ENCODE results near the gene NANOS3.

NANOS3 gene

DNA sequence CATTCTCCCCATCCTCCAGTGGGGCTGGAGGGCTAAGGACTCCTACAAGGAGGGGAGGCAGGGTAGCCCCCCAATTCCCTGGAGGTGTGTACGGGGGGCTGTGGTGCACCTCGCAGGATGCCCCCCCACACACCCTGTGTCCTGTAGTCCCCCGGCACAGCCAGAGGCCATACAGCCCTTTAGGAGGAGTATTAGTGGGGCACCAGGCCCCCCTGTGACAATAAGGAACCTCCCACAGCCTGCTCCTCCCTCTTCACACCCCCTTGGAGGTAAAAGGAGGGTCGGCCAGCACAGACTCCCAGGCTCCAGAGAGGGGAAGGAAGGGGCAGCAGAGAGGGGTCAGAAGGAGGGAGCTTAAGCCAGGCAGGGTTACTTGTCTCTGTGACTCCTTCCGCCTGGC lies at the start of gene NANOS3:
Gene NANOS3, plus strand, starts transcription at position 301 of the 400 bp plus-strand sequence. CDS start 115 bp downstream, outside the sequence.
- no peak within 1 kb of the TSS for H2AFZ ChIP-seq (ENCODE audit: low read depth, low read length)
- H3K27me3 ChIP-seq (ENCODE audit: insufficient read depth, low read length) = no peaks in the 10 kb centered on the region
- H3K9me3 ChIP-seq (ENCODE audit: low read length) = no peaks in the 10 kb centered on the region
- no peaks in the 10 kb centered on the region for H3K36me3 ChIP-seq (ENCODE audit: insufficient read depth, low read length)
- no peak within 1 kb of the TSS for H3K4me3 ChIP-seq (ENCODE audit: low read length)
- H3K4me1 ChIP-seq (ENCODE audit: insufficient read depth, low read length) = peaks cover 16% of the 10 kb centered on the region

DNA sequence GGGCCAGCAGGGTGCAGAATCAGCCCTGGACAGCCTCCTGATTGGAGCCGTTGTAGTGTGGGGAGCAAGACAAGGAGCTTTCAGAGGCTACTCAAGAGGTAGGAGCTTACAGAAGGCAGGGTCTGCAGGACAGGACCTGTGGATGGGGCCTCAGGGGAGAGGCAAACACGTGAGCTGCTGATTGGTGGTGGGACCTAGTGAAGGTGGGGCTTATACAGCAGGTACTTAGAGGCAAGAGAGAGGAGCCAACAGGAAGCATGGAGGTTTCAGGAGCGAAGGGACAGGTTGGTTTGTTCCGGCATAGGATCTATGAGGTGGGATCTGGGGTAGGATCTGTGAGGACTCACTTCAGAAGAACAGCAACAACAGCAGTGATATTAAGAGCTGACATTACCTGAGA lies 49.3 kb upstream of the NANOS3 start:
- Histone ChIP-seq H3K9me3 (ENCODE audit: low read length) (peaks cover 5% of the 10 kb centered on the region), H3K27me3 (ENCODE audit: insufficient read depth, low read length) (no peaks in the 10 kb centered on the region), H3K4me1 (ENCODE audit: insufficient read depth, low read length) (no peaks in the 10 kb centered on the region), H3K4me3 (ENCODE audit: low read length) (no peak overlapping the region), H3K36me3 (ENCODE audit: insufficient read depth, low read length) (peaks cover 52% of the 10 kb centered on the region), H2AFZ (ENCODE audit: low read depth, low read length) (no peak overlapping the region)

DNA sequence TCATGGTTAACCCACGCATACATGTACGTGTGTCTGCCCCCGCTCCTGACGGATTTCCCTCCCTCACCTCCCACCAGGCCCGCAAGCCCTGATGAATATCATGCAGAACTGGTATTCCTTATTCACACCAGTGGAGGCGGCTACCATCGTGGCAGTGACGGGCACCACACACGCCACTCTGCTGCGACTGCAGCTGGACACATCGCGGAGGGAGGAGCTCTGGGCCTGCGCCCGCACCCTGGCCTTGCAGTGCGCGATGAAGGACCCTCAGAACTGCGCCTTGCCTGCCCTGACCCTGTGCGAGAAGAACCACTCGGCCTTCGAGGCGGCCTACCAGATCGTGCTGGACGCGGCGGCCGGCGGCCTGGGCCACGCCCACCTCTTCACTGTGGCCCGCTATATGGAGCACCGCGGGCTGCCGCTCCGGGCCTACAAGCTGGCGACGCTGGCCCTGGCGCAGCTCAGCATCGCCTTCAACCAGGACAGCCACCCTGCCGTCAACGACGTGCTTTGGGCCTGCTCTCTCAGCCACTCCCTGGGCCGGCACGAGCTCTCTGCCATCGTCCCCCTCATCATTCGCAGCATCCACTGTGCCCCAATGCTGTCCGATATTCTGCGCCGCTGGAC lies 46.7 kb upstream of the NANOS3 start:
- Histone ChIP-seq H3K4me3 (ENCODE audit: low read length) (no peak overlapping the region), H3K9me3 (ENCODE audit: low read length) (peaks cover 5% of the 10 kb centered on the region), H3K27me3 (ENCODE audit: insufficient read depth, low read length) (no peaks in the 10 kb centered on the region), H3K36me3 (ENCODE audit: insufficient read depth, low read length) (peaks cover 38% of the 10 kb centered on the region), H2AFZ (ENCODE audit: low read depth, low read length) (no peak overlapping the region), H3K4me1 (ENCODE audit: insufficient read depth, low read length) (no peaks in the 10 kb centered on the region)

DNA sequence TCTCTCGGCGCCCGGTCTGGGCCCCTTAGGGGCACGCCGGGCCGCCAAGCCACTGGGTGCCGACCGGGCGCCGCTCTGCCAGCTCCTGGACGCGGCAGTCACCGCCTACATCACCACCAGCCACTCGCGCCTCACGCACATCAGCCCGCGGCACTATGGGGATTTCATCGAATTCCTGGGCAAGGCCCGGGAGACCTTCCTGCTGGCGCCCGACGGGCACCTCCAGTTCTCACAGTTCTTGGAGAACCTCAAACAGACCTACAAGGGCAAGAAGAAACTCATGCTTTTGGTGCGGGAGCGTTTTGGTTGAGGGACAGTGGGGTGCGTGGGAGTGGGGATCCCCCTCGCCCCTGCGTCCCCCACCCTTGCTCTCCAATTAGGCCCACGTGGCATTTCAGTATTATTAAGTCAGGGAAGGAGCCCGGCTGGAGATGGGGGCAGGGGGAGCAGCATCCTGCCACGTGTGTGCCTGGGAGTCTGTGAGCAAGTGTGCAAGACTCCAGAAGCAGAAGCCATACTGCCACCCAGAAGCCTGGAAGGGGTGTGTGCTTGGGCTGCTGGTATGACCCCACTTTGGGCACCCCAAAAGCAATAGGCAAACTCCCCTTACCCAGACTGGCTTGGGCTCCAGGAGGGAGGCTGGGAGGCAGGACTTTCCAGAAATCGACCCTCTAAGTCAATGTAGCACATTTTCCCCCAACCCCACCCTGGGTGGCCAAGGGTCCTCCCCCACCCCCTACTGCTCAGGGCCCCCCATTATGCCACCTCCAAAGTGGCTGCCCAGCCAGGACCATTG lies 46.0 kb upstream of the NANOS3 start:
- Histone ChIP-seq H3K36me3 (ENCODE audit: insufficient read depth, low read length) (peaks cover 31% of the 10 kb centered on the region), H3K27me3 (ENCODE audit: insufficient read depth, low read length) (no peaks in the 10 kb centered on the region), H3K4me1 (ENCODE audit: insufficient read depth, low read length) (no peaks in the 10 kb centered on the region), H2AFZ (ENCODE audit: low read depth, low read length) (no peak overlapping the region), H3K9me3 (ENCODE audit: low read length) (peaks cover 5% of the 10 kb centered on the region), H3K4me3 (ENCODE audit: low read length) (no peak overlapping the region)

DNA sequence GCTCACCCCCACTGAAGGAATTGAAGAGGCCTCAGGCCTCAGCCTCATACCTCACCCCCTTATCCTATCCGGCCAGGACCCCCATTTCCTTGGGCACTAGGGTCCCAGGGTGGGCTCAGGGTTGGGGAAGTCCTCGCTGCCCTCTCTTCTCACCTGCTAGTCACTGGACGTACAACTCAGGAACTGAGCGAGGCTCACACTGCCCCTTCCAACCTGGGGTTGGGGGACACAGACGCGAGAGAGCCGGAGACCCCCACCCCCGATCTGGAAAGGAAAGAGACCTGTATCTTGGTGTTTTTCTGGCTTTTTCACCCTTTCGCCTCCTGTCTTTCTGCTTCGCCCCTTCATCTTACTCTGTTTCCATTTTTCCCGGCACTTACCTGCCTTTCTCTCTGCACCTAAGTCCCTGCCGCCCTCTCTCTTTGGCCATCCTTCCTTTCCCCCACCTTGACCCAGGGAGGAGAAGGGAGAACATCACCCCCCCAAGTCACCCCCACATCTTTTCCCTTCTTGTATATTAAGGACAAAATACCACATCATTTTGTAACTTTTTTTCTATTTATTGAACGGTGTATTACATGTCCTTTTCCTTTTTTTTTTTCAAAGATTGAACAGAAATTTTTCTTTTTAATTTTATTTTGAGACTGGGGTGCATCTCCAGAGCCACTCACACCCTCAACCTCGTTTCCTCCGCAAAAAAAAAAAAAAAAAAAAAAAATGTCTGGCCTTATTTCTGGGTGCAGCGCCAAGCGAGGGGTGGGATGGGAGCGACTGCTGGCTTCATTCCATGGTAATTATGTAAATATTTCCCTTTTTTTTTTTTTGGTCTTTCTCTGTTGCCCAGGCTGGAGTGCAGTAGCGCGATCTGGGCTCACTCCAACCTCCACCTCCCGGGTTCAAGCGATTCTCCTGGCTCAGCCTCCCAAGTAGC lies 45.1 kb upstream of the NANOS3 start:
- H2AFZ ChIP-seq (ENCODE audit: low read depth, low read length) = no peak overlapping the region
- H3K36me3 ChIP-seq (ENCODE audit: insufficient read depth, low read length) = peaks cover 31% of the 10 kb centered on the region
- no peaks in the 10 kb centered on the region for H3K4me1 ChIP-seq (ENCODE audit: insufficient read depth, low read length)
- no peak overlapping the region for H3K4me3 ChIP-seq (ENCODE audit: low read length)
- no peaks in the 10 kb centered on the region for H3K27me3 ChIP-seq (ENCODE audit: insufficient read depth, low read length)
- H3K9me3 ChIP-seq (ENCODE audit: low read length) = peaks cover 5% of the 10 kb centered on the region

DNA sequence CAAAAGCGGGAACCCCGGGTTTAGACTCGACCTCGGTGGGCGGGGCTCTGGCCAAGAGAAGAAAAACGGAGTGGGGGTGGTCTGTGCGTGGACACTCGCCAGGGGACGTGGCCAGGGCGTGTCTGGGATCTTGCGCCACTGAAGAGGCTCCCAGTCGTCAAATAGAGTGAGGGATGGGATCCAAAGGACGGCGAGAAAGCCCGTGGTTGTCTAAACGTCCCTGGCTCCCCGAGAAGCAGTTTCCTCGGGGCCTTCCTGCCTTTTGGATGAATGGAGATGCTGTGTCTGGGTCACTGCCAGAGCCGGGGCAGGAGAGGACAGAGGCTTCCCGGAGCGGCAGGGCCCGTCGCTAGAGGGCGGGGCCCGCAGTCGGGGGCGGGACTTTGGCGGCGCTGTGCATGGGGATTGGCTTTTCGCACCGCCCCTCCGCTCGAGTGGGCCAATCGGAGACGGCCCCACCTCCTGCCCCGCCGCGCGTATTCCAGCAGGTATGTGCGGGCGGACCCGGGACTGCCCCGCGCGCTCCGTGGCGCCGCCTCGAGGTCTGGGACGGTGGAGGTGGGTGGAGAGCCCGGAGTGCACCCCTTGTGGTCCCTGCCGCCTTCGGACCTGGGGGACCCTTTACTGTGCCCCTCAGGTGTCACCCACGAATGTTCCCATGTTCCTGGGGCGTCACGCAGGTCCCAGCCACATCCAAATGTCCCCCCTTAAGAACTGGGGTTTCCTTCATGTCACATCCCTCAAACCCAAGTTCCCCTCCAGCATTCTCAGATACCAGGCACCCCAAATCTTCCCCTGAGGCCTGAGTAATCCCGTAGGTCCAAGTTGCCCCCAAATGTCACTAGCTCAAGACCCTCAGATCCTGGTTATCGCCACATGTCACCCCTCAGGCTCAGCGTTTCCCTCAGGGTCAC lies 43.3 kb upstream of the NANOS3 start:
- no peak overlapping the region for H2AFZ ChIP-seq (ENCODE audit: low read depth, low read length)
- peaks cover 5% of the 10 kb centered on the region for H3K9me3 ChIP-seq (ENCODE audit: low read length)
- no peak overlapping the region for H3K4me3 ChIP-seq (ENCODE audit: low read length)
- H3K36me3 ChIP-seq (ENCODE audit: insufficient read depth, low read length) = peaks cover 18% of the 10 kb centered on the region
- H3K4me1 ChIP-seq (ENCODE audit: insufficient read depth, low read length) = no peaks in the 10 kb centered on the region
- H3K27me3 ChIP-seq (ENCODE audit: insufficient read depth, low read length) = no peaks in the 10 kb centered on the region

DNA sequence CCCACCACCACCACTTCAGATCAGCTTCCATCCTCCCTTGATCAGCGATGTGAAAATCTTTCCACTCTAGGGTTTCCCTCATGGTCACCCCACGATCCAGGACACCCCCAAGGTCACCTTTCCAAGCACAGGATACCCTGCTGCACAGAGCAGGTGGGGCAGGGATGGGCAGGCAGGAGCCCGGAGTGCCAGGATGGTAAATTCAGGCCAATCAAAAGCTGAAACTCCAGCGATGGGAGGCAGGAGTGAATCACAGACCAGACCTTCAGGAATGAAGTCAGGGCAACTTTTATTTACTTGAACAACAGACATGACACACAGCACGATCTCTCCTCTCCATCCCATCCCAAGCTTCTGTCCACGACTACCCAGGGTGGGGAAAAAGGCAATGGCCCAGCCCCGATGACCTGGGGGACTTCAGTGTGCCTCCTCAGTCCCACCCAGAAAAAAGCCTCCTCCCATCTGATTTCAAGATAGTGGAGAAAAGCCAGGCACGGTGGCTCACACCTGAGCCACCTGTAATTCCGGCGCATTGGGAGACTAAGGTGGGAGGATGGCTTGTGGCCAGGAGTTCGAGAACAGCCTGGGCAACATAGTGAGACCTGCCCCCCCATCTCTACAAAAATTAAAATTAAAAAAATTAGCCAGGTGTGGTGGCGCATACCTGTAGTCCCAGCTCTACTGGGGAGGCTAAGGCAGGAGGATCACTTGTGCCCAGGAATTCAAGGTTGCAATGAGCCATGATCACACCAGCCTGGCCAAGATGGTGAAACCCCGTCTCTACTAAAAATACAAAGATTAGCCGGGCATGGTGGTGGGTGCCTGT lies 42.5 kb upstream of the NANOS3 start:
- H3K4me1 ChIP-seq (ENCODE audit: insufficient read depth, low read length) = no peaks in the 10 kb centered on the region
- peaks cover 15% of the 10 kb centered on the region for H3K36me3 ChIP-seq (ENCODE audit: insufficient read depth, low read length)
- H2AFZ ChIP-seq (ENCODE audit: low read depth, low read length) = no peak overlapping the region
- peaks cover 5% of the 10 kb centered on the region for H3K9me3 ChIP-seq (ENCODE audit: low read length)
- H3K4me3 ChIP-seq (ENCODE audit: low read length) = no peak overlapping the region
- no peaks in the 10 kb centered on the region for H3K27me3 ChIP-seq (ENCODE audit: insufficient read depth, low read length)

DNA sequence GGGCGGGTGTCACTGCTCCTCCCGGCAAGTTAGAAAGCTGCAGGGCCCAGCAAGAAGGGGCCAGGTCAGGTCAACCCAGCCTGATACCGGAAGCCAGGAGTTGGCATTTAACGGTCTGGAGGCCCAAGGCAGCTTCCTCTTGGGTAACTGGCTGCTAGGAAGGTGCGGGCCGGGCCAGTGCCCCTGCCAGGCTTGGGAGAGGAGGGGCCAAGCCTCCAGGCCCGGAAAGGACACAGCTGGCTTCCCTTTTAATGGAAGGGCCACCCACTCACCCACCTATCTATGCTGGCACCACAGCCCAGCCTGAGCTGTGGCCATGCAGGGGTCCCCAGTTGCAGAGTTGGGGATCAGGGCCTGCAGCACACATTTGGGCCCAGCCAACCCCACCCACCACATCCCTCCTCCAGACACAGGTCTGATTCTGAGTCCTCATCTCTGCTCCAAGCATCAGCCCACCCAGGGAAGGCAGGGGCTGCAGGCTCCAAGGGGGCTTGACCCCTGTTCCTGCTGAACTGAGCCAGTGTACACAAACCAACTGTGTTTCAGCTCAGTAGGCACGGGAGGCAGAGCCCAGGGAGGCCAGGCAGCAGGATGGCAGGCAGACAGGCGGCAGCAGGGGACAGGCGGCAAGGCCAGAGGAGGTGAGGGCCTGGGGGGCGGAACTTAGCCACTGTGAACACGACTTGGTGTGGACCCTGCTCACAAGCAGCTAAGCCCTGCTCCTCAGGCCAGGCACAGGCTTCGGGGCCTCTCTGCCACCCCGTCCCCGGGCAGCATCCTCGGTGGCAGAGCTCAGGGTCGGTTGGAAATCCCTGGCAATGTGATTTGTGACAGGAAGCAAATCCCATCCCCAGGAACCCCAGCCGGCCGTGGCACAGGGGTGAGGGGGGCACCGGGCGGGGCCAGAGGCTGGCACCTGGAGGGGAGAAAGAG lies 40.9 kb upstream of the NANOS3 start:
- H3K27me3 ChIP-seq (ENCODE audit: insufficient read depth, low read length) = no peaks in the 10 kb centered on the region
- H2AFZ ChIP-seq (ENCODE audit: low read depth, low read length) = no peak overlapping the region
- H3K4me1 ChIP-seq (ENCODE audit: insufficient read depth, low read length) = no peaks in the 10 kb centered on the region
- H3K36me3 ChIP-seq (ENCODE audit: insufficient read depth, low read length) = peaks cover 1% of the 10 kb centered on the region
- H3K9me3 ChIP-seq (ENCODE audit: low read length) = no peaks in the 10 kb centered on the region
- no peak overlapping the region for H3K4me3 ChIP-seq (ENCODE audit: low read length)

DNA sequence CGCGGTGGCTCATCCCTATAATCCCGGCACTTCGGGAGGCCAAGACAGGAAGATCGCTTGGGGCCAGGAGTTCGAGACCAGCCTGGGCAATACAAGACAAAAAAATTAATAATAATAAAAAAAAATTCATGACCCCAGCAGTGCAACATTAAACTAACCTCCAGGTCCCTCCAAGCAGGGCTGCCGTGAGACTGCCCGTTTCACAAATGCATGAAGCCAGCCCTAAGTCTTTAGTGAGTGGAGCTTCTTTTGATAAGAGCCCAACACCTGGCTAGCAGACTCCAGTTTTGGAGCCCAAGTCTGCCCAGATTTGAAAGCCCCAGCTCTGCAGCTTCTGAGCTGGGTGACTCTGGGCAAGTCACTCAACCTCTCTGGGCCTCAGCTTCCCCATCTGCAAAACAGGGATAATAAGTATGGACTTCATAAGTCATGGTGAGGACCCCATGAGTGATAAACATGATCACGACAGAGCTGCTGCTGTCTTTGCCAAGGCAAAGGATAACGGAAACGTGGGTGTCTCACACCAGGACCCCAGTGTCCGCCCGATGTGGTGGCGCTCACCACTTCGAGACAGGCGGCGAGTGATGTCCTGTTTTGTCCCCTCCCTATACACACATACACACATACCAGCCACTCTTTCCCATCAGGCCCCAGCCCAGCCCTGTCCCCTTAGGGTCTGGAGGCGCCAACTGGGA lies 38.4 kb upstream of the NANOS3 start:
- Histone ChIP-seq H3K4me3 (ENCODE audit: low read length) (no peak overlapping the region), H3K36me3 (ENCODE audit: insufficient read depth, low read length) (no peaks in the 10 kb centered on the region), H3K27me3 (ENCODE audit: insufficient read depth, low read length) (no peaks in the 10 kb centered on the region), H3K4me1 (ENCODE audit: insufficient read depth, low read length) (peaks cover 14% of the 10 kb centered on the region), H3K9me3 (ENCODE audit: low read length) (no peaks in the 10 kb centered on the region), H2AFZ (ENCODE audit: low read depth, low read length) (no peak overlapping the region)

DNA sequence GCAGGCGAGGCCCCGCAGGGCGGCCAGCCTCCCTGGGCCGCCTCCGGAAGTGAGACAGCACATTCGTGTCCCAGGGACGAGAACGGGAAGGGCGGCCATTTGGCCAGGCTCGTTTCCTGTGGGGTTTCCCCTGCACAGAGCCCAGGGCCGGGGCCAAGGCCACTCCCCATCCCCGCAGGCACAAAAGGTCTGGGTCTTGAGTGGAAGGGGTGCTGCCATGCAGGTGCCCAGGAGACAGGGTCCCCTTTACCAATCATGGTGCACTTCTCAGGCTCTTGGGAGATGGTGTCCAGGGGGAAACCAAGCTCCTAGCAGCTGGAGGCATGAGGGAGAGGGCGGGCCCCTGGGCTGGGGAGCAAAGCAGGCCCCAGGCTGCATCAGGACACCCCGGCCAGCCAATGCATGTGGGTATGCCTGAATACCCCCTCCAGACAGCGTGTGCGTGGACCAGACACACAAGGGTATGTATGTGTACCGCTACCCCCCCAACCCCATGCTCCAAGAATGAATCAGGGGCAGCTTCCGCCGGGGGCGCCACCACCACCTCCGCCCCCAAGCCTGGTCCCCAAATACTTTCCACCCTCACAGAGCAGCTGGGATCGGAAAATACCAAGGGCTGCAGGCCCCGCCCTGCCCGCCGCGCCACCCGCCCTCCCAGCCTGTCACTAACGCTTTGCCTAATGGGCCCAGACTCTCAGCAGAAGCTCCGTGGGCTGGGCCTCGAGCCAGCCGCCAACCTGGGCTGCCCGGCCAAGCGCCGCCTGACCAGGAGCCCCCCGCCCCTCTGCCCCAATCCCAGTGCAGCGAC lies 37.6 kb upstream of the NANOS3 start:
- H3K9me3 ChIP-seq (ENCODE audit: low read length) = no peaks in the 10 kb centered on the region
- peaks cover 22% of the 10 kb centered on the region for H3K4me1 ChIP-seq (ENCODE audit: insufficient read depth, low read length)
- H3K36me3 ChIP-seq (ENCODE audit: insufficient read depth, low read length) = no peaks in the 10 kb centered on the region
- no peak overlapping the region for H2AFZ ChIP-seq (ENCODE audit: low read depth, low read length)
- H3K27me3 ChIP-seq (ENCODE audit: insufficient read depth, low read length) = no peaks in the 10 kb centered on the region
- no peak overlapping the region for H3K4me3 ChIP-seq (ENCODE audit: low read length)
